ENCODE results near the gene CNGA3.

CNGA3 gene

GRCh38 chr2:98372121-98372520 is 25.9 kb downstream of the CNGA3 start:
- Histone ChIP-seq H3K4me3 (no peak overlapping the region), H3K36me3 (no peaks in the 10 kb centered on the region; a peak in 1 of 22 replicates), H3K9me3 (replicated peaks in 1 of 11) (peaks cover 8 to 25% (median 15%) of the 10 kb centered on the region in 11 experiments; a peak in 21 of 22 replicates), H3K4me2 (no peak overlapping the region), H3K4me1 (no peaks in the 10 kb centered on the region), H3K27ac (no peak overlapping the region), H3K27me3 (no peaks in the 10 kb centered on the region), H3K9ac (no peak overlapping the region), H4K20me1 (no peaks in the 10 kb centered on the region)
- no peak for TF ChIP-seq Cebpa-rat (IDR thresholded peaks at IDR 0.05)

DNA sequence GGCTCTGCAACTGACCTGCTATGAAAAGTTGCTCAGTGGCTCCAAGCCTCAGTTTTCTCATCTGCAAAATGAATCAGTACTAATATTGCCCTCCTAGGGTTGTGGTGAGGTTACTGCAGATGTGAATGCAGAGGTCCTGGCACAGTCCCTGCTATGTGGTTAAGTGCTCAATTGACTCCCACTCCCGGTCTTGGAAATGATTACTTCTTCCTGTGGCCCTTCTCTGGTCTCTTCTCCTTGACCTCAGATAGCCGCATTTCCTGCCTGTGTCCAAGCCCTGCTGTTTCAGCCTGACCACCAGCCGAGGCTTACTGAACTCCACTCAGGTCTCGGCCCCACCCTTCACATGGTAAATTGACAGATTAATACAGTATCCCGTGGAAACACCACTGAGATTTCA is 26.3 kb downstream of the CNGA3 start:
- H3K9ac ChIP-seq = no peak overlapping the region
- no peak for TF ChIP-seq Cebpa-rat (IDR thresholded peaks at IDR 0.05)
- H3K27ac ChIP-seq = no peak overlapping the region
- H3K4me3 ChIP-seq = no peak overlapping the region
- H3K27me3 ChIP-seq = no peaks in the 10 kb centered on the region
- no peaks in the 10 kb centered on the region for H4K20me1 ChIP-seq
- H3K36me3 ChIP-seq = no peaks in the 10 kb centered on the region; a peak in 1 of 22 replicates
- no peaks in the 10 kb centered on the region for H3K4me1 ChIP-seq
- H3K4me2 ChIP-seq = no peak overlapping the region
- peaks cover 8 to 21% (median 13%) of the 10 kb centered on the region in 11 experiments; a peak in 21 of 22 replicates for H3K9me3 ChIP-seq (replicated peaks in 1 of 11)

DNA sequence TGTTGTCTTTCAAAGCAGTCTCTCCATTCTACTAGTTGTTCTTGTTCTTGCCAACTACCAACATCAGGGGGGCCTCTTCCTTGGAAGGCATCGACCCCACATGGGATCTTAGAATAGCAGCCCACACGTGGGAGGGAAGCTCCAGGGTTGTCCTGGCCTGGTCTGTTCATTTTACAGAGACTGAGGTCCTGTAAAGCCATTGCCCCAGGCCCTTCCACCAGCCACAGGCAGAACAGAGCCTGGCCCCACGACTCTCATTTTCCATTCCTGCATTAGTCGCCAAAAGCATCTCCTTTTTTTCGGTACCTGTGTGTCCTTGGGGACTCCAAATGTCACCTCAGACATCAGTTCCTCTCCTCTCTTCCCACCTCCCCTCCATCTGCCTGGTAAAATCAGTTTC is 28.0 kb downstream of the CNGA3 start:
- Histone ChIP-seq H3K27me3 (no peaks in the 10 kb centered on the region), H3K27ac (no peak overlapping the region)
- no peak for TF ChIP-seq Cebpa-rat (IDR thresholded peaks at IDR 0.05)

DNA sequence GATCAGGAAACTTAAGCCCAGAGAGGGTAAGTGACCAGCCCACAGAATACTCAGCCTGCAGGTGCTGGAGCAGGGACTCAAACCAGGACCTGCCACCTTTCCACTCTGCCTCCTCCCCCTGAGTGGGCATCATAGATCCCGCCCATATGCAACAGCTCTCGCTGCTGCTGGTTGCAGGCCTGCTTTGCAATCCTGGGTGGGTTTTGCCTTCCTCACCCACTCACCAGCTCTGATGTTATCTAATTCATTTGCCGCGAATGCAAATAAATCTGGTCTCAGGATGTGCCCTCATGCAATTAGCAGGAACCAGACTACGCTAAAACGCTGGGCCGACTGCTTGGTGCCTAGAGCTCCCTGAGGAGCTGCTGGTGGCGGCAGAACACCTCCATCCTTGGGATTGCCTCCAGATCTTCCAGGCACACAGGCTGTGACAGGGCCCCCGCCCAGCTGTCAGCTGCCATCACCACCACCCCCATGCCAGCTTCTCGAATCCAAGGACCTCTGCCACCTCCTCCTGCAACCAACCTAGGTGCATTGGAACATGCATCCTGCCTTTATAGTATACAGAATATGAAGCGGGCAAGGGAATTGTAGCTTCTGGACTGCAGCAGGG is 28.8 kb downstream of the CNGA3 start:
- Histone ChIP-seq H3K27ac (no peak overlapping the region), H3K9ac (no peak overlapping the region), H3K36me3 (no peaks in the 10 kb centered on the region), H3K4me2 (no peak overlapping the region), H3K9me3 (replicated peaks in 1 of 11) (no peaks in the 10 kb centered on the region), H3K4me3 (no peak overlapping the region), H3K27me3 (no peaks in the 10 kb centered on the region), H3K4me1 (peaks cover 0 to under 1% (median 0%) of the 10 kb centered on the region in 10 experiments; a peak in 1 of 20 replicates), H4K20me1 (no peaks in the 10 kb centered on the region)
- no peak for TF ChIP-seq Cebpa-rat (IDR thresholded peaks at IDR 0.05)

More for the DNA sequence above, 28.0 kb downstream of the CNGA3 start:
- H3K9me3 ChIP-seq (replicated peaks in 1 of 11) = peaks cover 0 to 4% (median 0%) of the 10 kb centered on the region in 11 experiments; a peak in 2 of 22 replicates
- no peak overlapping the region for H3K4me2 ChIP-seq
- H3K36me3 ChIP-seq = no peaks in the 10 kb centered on the region; a peak in 1 of 22 replicates
- no peak overlapping the region for H3K4me3 ChIP-seq
- H3K9ac ChIP-seq = no peak overlapping the region
- no peaks in the 10 kb centered on the region for H3K4me1 ChIP-seq
- H4K20me1 ChIP-seq = no peaks in the 10 kb centered on the region

- Histone ChIP-seq H3K4me3 (no peak overlapping the region), H3K27ac (no peak overlapping the region), H3K4me1 (peaks cover 0 to 5% (median 0%) of the 10 kb centered on the region in 10 experiments; a peak in 2 of 20 replicates), H3K4me2 (no peak overlapping the region), H3K36me3 (no peaks in the 10 kb centered on the region), H3K9me3 (replicated peaks in 1 of 11) (no peaks in the 10 kb centered on the region), H3K27me3 (no peaks in the 10 kb centered on the region), H3K9ac (no peak overlapping the region), H4K20me1 (no peaks in the 10 kb centered on the region)
- no peak for TF ChIP-seq Cebpa-rat (IDR thresholded peaks at IDR 0.05)
These were observed 30.1 kb downstream of the CNGA3 start for GRCh38 chr2:98376301-98376910.

DNA sequence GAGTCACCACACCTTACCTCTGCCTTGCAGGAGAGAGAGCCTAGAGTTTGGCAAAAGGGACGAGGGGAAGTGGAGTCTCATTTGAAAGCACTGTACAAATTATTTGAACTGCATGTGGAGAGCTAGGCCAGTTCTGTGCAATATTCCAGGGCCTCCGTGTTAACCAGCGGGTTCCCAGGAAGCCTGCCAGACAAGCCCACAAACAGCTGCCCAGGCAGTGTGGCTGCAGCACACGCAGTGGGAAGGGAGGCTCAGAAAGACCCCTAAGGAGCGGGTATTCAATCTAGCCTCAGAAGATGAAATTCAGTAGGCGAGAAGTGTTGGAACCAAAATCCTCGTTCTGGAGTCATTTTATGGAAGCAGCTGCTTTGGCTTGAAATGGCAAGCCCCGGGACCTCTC is 30.7 kb downstream of the CNGA3 start:
- peaks cover 0 to 5% (median 0%) of the 10 kb centered on the region in 10 experiments; a peak in 2 of 20 replicates for H3K4me1 ChIP-seq
- TF ChIP-seq Cebpa-rat (IDR thresholded peaks at IDR 0.05) = no peak
- H3K4me3 ChIP-seq = no peak overlapping the region
- no peaks in the 10 kb centered on the region for H4K20me1 ChIP-seq
- no peak overlapping the region for H3K27ac ChIP-seq
- H3K36me3 ChIP-seq = no peaks in the 10 kb centered on the region
- H3K4me2 ChIP-seq = no peak overlapping the region
- H3K27me3 ChIP-seq = no peaks in the 10 kb centered on the region
- no peaks in the 10 kb centered on the region for H3K9me3 ChIP-seq (replicated peaks in 1 of 11)
- H3K9ac ChIP-seq = no peak overlapping the region

- H3K4me1 ChIP-seq = peaks cover 0 to 5% (median 0%) of the 10 kb centered on the region in 10 experiments; a peak in 2 of 20 replicates
- H3K36me3 ChIP-seq = no peaks in the 10 kb centered on the region
- no peaks in the 10 kb centered on the region for H3K9me3 ChIP-seq (replicated peaks in 1 of 11)
- no peak overlapping the region for H3K27ac ChIP-seq
- no peaks in the 10 kb centered on the region for H3K27me3 ChIP-seq
- H3K4me2 ChIP-seq = no peak overlapping the region
- H3K9ac ChIP-seq = no peak overlapping the region
- H3K4me3 ChIP-seq = no peak overlapping the region
- TF ChIP-seq Cebpa-rat (IDR thresholded peaks at IDR 0.05) = no peak
- no peaks in the 10 kb centered on the region for H4K20me1 ChIP-seq
These were observed 31.3 kb downstream of the CNGA3 start for GRCh38 chr2:98377544-98377943.

GRCh38 chr2:98378196-98378595 is 31.9 kb downstream of the CNGA3 start:
- no peak for TF ChIP-seq Cebpa-rat (IDR thresholded peaks at IDR 0.05)
- H3K4me3 ChIP-seq = no peak overlapping the region
- H3K36me3 ChIP-seq = no peaks in the 10 kb centered on the region

GRCh38 chr2:98378901-98379300 is 32.6 kb downstream of the CNGA3 start:
- H3K4me1 ChIP-seq = peaks cover 0 to 5% (median 0%) of the 10 kb centered on the region in 10 experiments; a peak in 2 of 20 replicates
- no peaks in the 10 kb centered on the region for H3K27me3 ChIP-seq
- H3K27ac ChIP-seq = no peak overlapping the region
- no peak overlapping the region for H3K4me3 ChIP-seq
- no peak overlapping the region for H3K9ac ChIP-seq
- H3K9me3 ChIP-seq (replicated peaks in 1 of 11) = no peaks in the 10 kb centered on the region
- TF ChIP-seq Cebpa-rat (IDR thresholded peaks at IDR 0.05) = no peak
- no peaks in the 10 kb centered on the region for H4K20me1 ChIP-seq
- H3K36me3 ChIP-seq = no peaks in the 10 kb centered on the region
- no peak overlapping the region for H3K4me2 ChIP-seq

More at GRCh38 chr2:98378196-98378595, 31.9 kb downstream of the CNGA3 start:
- no peak overlapping the region for H3K9ac ChIP-seq
- no peak overlapping the region for H3K27ac ChIP-seq
- no peaks in the 10 kb centered on the region for H4K20me1 ChIP-seq
- no peaks in the 10 kb centered on the region for H3K27me3 ChIP-seq
- no peaks in the 10 kb centered on the region for H3K9me3 ChIP-seq (replicated peaks in 1 of 11)
- H3K4me1 ChIP-seq = peaks cover 0 to 5% (median 0%) of the 10 kb centered on the region in 10 experiments; a peak in 2 of 20 replicates
- H3K4me2 ChIP-seq = no peak overlapping the region

Data from BLaER1 treated with 17β-estradiol and CSF1 and Interleukin-3, amounts not matched to agents 10 nM and 100 nM (cell line).